HG03432 (cell line): ENCODE results near the gene FAM241A.

Experiments used
- ATAC-seq: cut with Tn5 transposase; IDR thresholded peaks from one replicate; pipeline ENCODE4 v1.9.1; 2021; ENCODE audit warnings: mild to moderate bottlenecking, moderate library complexity; ENCODE audit not compliant: unreplicated experiment

FAM241A gene

DNA sequence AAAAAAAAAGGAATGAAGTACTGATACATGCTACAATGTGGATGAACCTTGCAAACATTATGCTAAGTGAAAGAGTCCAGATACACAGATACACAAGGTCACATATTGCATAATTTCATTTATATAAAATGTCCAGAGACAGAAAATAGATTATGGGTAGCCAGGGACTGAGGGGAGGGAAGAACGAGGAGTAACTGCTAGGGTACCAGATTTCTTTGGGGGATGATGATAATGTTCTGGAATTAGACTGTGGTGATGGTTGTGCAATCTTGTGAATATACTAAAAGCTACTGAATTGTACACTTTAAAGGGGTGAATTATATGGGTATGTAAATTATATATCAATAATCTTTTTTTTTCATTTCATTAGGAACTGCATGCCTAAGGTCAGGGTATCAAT lies 65.5 kb downstream of the FAM241A start:
- ATAC-seq = no peak

DNA sequence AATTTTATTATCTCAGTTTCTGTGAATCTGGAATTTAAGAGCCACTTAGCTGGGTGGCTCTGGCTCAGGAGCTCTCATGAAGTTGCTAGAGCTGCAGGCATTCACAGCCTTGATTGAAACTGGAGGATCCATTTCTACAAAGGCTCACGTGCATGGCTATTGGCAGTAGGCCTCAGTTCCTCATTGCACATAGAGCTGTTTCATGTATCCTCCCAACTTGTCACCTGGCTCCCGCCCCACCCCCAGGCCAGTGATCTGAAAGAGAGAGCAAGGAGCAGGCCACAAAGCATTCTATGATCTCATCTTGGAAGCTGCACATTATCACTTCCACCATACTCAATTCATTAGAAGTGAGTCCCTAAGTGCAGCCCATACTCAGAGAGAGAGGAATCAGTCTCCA lies 67.8 kb downstream of the FAM241A start:
- ATAC-seq = peak; percentile 72

DNA sequence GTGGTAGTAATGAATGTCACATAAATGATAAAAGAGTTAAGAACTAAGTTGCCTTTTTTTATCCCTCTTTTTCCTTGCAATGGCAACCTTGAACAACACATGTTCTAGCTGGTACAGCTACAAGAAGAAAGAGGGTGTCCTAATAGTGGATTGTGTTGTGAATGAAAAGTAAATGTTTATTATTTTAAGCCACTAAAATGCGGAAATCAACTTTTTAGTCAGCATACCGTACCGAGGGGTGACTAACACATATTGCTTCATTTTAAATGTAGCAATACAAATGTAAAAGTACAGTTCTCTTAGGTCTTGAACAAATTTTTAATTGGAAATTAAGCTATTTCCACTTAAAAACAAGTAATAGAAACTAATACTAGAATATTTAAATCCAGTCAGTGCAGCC lies 68.6 kb downstream of the FAM241A start:
- ATAC-seq = no peak

- peak; percentile 67 for ATAC-seq
Measured at GRCh38 chr4:112214390-112215264, 69.4 kb downstream of the FAM241A start.

GRCh38 chr4:112219826-112220366 lies 74.6 kb downstream of the FAM241A start:
- no peak for ATAC-seq

DNA sequence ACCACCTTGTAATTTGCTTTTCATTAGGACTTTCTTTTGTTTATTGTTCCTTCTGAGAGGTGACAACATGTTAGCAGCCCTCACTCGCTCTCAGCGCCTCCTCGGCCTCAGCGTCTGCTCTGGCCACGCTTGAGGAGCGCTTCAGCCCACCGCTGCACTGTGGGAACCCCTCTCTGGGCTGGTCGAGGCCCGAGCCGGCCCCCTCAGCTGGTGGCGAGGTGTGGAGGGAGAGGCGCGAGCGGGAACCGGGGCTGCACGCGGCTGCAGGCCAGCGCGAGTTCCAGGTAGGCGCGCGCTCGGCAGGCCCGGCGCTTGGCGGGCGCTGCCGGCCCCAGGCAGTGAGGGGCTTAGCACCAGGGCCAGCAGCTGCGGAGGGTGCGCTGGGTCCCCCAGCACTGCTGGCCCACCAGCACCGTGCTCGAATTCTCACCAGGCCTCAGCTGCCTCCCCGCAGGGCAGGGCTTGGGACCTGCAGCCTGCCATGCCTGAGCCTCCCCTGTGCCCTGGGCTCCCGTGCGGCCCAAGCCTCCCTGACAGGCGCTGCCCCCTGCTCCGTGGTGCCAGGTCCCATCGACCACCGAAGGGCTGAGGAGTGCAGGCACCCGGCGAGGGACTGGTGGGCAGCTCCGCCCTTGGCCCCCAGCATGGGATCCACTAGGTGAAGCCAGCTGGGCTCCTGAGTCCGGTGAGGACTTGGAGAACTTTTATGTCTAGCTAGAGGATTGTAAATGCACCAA lies 77.1 kb downstream of the FAM241A start:
- ATAC-seq = no peak

DNA sequence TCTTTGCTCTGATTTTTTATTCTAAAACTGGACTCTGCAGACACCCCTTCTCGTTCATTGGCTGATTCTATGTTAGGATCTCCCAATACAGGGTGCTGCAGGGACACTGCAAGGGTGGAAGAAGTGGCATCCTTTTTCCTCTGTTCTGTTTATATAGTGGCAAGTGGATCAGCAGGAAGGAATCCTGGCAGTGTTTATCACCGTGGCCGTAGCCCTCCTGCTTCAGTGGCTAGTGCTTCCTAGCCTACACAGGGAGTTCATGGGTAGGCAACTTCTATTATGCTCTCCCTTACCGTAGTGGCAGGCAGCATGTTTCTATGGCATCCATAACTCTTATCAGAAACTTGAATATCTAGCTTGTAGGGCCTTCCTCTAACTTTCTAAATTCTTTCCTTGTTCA lies 79.9 kb downstream of the FAM241A start:
- ATAC-seq = no peak

- peak; percentile 91 for ATAC-seq
Measured at GRCh38 chr4:112230879-112231778, 85.9 kb downstream of the FAM241A start.

- peak; percentile 72 for ATAC-seq
Measured at GRCh38 chr4:112231779-112232713, 86.8 kb downstream of the FAM241A start, which contains the start of gene AP1AR. TSS of gene AP1AR (plus strand) at chr4:112231787. CDS start at chr4:112232092, 305 bp downstream.

DNA sequence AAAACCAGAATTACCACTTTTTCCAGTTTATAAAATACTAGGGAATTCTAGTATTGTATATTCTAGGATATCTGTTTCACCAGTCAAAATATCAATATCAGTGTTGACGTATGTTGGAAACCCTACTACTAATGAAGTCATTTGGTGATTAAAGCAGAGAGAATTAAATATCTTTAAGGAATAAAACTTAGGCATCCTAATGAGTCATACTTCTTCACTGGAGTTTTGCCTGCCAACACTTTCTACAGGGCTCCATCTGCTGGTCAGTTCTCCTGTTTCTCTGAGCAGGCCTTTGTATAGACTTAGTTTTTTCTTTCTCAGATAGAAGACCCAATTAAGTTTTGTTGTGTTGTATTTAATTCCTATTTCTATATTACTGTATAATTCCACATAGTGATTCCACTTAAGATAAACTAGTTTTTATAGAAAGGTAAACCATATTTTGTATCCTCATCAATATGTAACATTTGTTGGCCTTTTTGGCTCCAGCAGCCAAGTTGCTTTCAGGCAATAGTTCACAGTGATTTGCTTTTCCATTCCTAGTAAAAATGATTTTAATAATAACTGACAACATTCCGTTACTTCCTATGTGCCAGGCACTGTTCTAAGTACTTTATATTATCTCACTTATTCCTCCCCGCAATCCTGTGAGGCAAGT lies 89.8 kb downstream of the FAM241A start:
- ATAC-seq = no peak

- no peak for ATAC-seq
Measured at GRCh38 chr4:112236040-112236439, 90.8 kb downstream of the FAM241A start.

- no peak for ATAC-seq
Measured at GRCh38 chr4:112238833-112239232, 93.6 kb downstream of the FAM241A start.
